NCI-H2107 treated with DMSO at 0.1 percent for 48 hours (cell line): ENCODE results near the gene TRIP13.
A peak's percentile ranks its signal among the peaks of the same experiment; 100 is the strongest.
"Not testable (repeated sequence)": the region's sequence is repeated elsewhere in the genome, so short reads cannot be mapped to it uniquely, and the experiment has no call there.

Source experiments
- DNase-seq: peaks from one replicate; lab custom pipeline; 2025; ENCODE audit not compliant: unreplicated experiment; lab: John Stamatoyannopoulos, UW

Gene TRIP13

DNA sequence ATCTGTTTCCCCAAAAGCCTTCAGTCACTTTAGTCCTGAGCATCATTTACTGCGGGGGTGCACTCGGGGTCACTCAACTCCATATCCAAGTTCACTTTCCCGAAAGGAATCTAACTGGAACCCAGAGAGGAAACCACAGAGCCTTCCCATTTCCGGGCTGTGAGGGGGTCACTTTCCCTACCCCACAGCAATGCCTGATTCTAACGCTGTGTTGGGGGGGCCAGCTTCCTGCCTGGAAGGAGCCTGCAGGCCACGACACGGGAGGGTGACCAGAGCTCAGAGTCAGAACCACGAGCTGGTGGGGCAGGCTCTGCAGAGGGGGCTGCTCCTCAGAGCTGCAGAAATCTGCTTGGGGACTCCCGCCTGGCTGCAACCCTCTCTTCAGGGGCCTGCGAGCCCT lies 20.4 kb upstream of the TRIP13 start:
- no peak for DNase-seq

DNA sequence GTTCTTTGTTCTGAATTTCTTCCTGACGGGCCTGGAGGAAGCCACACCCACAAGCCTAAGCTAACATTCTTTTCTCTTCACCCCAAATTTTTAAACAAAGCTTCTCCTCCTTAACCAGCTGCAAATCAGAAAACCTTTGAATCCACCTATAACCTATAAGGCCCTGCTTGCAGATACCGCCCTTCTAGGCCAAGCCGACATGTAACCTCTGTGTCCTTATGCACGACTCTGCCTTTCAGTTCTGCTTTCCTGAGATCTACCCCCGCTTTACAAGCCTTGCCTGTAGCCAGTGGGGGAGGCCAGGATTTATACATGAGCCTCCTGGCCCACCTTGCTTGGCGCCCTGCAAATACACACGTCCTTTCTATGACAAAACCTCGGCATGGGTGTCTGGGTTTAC lies 19.4 kb upstream of the TRIP13 start:
- DNase-seq, result no peak

DNA sequence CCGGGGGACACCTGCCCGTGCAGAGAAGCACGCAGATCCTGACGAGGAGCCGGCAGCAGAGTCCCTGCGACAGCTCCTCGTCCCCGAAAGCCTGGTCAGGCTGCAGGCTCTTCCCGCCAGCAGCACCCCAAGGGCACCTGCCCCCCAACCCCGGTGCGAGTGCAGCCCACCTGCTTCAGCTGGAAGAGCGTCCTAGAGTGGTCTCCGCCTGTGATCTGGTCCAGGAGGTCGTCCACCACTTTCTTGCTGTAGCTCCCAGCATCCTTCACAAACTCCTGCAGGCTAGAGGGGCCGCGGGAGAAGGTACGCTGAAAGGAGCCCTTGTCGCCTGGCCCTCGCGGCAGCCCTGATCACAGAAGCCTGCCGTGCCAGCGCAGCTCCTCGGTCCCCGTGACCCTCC lies 16.8 kb upstream of the TRIP13 start:
- DNase-seq, result no peak

DNA sequence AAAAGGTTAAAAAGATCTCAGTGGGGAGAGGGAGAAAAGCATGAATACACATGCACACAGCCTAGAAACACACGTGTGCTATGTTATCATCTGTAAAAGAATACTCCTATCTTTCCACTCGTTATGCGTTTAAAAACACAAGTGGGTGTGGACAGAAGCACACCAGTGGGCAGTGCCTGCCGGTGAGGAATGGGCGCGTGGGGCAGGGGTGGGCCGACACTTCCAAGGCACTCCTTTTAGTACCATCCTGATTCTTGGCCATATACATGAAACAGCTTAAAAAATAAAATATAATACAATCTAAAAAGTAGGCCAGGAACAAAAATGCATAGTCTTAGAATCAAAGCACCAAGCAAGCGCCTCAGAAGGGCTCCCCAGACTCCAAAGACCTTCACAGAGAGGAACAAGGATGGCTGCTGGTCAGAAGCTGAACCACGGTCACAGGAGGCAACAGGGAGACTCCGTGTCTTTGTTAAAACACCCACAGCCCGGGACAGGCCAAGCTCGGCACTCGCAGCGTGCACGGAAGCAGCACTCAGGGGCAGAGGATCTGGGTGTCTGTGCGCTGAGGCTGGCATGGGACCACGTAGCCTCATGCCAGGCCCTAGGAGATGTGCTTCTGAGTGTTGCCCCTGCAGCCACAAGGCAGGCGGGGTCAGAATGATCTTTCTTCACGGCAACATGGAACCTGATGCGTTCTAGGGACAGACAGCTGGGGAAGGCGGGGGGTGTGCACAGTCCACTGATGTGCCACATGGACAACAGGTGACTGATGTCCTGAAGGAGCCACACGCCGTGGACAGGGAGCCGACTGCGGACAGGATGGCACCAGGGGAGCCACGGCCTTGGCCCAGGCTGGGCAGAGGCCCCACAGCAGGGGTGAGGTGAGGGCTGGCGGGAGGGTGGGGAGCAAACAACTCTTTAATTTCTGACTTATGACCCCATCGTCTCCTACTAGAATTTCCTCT lies 16.0 kb upstream of the TRIP13 start:
- DNase-seq, result no peak

DNA sequence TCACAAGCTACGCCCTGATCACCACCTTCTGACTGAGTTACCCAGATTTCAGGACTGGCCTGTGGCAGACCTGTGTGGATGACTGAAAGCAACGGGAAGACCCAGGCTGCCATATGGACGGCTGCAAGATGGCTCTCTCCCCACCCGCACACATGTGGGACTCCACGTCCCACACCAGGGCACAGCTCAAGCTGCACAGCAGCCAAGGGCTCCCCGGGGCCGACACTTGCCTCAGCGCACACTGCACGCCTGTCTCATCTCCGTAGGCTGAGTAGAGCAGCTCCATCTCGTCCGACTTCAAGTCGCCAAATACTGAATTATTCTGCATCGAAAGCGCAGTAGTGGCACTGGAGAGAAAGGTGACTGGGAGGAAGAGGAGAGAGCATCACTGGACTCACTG lies 14.6 kb upstream of the TRIP13 start:
- no peak for DNase-seq

DNA sequence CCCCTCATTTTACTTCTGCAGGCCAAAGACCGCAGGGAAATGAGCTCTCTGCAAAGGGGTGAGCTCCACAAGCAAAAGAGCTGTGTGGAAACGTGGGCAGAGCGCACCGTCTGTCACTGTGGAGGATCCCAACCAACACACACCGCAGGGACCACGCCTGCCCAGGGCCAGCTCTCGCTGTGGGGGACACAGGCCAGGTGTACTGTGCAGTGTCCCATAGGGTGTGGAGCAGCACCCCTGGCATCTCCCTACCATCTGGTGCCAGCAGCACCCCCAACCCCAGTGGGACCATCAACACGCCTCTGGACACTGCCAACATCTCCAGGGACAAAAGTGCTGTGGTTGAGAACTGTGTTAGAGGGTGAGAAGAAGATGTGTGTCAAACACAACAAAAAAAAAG lies 14.0 kb upstream of the TRIP13 start:
- DNase-seq, result not testable (repeated sequence)

DNA sequence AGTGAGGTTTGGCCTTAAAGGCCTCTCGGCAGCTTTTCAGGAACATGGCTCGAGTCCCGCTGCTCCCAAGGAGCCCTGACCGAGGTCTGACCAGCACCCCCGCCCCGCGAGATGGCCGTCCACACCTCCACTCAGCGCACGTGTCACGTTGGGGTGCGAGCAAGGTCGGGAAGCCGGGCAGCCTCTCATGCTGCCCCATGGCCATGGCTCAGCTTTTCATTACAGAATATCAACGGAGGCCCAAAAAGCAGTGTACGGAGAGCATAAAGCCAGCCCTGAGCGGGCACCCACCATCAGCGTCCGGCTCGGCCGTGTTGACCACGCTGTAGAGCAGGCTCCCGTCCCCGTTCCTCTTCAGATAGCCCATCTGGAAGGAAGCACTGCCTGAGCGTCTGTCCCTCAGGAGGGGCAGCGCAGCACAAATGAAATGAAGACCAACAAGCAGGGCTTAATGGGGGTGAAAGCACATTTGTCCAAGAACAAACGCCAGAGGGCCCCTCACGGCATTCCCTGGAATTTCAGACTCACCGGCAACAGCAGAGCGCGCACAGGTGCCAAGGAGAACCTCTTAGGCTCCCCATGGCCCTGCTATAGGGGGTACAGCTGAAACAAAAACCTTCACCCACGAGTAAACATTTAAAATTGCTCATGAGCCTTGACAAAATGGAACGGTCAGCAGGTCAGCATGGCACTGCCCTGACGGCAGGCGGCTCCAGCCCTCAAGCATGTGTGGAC lies 11.7 kb upstream of the TRIP13 start:
- no peak for DNase-seq

DNA sequence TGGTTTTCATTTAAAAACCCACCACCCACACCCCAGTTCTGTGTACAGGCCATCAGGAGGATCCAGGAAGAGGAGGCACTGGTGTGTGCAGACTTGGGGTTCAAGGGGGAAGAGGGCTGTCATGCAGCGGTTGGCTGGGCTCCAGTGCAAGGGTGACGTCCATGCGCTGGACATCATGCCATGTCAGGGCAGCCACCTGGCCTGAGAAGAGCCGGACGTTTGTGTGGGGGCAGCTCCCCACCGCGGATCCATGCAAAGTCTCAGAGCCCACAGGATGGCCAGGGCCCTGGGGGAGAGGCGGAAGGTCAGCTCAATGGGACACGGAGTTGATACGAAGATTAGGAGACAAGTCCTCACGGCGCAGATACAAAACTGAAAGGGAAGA lies 11.1 kb upstream of the TRIP13 start:
- no peak for DNase-seq

DNA sequence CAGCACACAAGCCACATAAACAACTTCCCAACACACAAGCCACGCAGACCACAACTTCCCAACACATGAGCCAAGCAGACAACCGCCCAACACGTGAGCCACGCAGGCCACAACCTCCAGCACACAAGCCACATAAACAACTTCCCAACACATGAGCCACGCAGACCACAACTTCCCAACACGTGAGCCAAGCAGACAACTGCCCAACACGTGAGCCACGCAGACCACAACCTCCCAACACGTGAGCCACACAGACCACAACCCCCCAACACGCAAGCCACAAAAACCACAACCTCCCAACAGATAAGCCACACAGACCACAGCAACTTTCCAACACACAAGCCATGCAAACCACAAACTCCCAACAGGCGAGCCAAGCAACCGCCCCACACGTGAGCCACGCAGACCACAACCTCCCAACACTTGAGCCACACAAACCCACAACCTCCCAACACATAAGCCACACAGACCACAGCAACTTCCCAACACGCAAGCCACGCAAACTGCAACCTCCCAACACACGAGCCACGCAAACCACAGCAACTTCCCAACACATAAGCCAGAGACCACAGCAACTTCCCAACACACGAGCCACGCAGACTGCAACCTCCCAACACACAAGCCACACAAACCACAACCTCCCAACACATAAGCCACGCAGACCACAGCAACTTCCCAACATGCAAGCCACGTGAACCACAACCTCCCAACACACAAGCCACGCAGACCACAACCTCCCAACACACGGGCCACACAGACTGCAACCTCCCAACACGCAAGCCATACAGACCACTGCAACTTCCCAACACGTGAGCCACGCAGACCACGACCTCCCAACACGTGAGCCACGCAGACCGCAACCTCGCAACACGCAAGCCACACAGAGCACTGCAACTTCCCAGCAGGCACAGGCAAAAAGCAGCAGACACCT lies 10.2 kb upstream of the TRIP13 start:
- DNase-seq, result no peak

DNA sequence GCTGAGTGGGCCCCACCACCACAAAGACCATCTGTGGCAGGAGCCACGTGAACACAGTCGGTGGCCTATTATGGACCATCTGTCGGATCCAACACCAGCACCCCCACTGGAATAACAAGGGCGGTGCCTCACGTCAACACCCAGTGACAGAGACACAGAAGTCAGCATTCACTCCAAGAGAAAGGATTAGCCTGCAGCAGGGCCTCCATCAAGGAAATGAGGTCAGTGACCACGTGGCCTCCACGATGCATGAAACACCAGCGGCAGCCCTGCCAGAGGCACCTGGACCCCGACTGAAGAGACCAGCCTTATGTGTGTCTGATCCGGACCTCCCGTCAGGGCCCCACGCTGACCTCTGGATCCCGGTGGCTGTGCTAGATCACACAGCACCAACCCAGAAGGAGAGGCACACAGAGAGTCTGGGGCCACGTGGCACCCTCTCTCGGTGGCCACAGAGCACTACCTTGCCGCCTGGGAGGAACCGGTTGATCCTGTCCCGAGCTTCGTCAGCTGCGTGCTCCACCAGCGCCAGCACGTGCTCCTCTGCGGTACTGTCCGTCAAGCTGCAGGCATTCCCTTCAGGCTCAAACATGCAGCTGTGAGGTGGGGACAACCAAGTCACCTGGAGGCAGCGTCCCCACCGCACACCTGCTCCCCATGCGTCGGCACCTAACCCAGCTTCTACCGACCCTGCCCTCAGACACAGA lies 9.1 kb upstream of the TRIP13 start:
- no peak for DNase-seq

DNA sequence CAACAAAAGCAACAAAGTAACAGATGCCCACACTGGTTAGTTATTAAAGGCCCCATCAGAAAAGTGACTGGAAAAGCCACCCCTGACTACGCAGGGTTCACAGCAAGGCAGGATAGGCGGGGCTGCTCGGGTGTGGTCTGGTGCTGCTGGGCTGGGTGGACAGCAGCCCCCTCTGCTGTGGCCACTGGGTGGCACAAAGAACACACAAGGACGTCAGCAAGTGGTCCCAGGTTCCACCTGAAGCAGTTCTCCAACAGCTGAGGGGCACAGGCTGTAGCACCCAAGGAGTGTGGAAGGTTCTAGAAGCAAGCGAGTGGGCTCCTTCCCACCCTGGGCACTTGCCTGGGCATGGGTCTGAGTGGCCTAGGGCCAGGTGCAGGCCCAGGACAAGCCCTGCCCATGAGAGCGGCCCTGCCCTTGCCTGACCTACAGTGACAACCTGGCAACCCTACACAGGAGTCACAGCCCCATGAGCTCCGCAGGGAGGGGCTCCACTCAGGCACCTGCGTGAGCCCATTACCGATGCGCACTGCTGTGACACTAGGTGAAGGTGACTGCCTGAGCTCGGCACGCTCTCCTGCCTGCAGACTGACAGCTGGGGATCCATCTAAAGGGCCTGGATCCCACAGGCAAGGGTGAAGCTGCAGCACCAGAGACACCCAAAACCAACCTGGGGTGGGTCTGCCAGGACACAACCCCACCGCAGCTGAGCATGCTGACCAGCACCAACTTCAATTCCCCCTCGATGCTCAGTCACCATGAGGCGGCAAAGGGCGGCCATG lies 8.1 kb upstream of the TRIP13 start:
- no peak for DNase-seq

DNA sequence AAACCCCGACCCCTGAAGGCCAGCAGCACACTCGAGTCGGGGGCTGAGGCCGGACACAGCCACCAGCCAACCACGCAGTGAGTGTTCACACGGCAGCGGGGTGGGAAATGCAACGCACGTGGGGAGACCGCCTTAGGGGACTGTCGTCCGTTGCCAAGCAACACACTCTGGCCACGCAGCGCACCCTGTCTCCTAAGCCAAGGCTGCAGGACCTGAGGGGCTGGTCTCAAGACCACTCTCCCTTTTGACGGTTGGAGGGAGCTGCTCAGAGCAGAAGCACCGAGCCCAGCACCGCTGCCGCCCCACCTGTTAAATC lies 7.6 kb upstream of the TRIP13 start:
- DNase-seq, result no peak

DNA sequence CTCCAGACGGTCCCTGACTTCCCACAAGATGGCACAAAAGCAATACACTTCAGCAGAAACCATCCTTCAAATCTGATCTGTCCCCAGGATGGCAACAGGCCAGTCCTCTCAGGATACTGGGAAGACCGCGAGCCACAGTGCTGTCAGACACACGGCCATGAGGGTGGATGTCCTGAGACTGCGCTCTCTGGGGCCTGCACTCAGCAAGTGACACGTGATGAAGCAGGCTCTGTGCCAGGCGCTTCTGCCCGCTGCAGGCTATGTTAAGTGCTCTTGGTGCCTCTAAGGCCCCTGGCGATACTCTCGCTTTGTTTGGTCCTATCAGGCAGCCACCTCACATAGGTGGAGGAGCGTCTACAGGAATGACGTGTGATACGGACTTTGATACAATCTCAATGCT lies 7.2 kb upstream of the TRIP13 start:
- peak; percentile 80 for DNase-seq

DNA sequence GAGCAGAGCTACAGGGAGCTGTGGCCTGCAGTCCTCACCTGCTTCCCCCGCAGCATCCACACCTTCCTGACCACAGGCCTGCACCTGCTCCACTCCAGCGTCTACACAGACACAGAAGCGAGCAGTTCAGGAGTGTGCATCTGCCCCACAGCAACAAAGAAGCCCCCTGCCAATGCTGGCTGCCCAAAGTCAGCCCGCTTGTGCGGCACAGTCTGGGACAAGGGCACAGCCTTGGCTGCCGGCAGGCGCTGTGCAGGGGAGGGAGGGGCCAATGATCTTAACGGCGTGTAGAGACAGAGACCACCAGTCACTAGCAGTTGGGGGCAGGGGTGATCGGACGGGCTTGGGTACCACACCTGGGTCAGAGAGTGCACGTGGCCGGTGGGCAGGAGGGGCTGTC lies 6.6 kb upstream of the TRIP13 start:
- DNase-seq, result peak; percentile 72

DNA sequence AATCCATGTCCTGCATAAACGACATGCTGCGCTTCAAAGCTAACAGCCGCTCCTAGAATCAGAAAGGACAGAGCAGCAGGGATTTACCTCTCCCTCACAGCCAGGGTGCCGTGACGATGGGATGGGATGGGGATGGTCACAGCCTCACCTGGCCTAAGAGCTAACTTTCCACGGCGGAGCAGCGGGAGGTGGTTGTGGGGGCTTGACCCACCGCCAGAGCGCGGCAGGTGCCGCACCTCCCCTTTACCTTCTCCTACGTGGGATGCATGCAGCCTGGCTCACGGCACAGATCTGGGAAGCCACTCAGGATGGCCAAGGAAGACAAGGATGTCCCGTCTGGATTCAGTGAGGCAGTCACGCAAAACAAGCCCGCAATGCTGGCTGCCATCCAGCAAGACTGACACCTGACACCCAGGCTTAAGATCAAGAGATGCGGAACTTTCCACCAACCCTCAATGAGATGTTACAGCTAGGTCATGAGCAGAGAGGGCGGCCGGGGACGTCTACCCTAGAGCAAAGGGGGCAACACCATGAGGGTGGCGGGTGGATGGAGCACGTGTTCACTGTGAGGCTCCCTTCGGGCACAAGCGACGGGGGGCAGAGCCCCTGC lies 5.9 kb upstream of the TRIP13 start:
- no peak for DNase-seq

DNA sequence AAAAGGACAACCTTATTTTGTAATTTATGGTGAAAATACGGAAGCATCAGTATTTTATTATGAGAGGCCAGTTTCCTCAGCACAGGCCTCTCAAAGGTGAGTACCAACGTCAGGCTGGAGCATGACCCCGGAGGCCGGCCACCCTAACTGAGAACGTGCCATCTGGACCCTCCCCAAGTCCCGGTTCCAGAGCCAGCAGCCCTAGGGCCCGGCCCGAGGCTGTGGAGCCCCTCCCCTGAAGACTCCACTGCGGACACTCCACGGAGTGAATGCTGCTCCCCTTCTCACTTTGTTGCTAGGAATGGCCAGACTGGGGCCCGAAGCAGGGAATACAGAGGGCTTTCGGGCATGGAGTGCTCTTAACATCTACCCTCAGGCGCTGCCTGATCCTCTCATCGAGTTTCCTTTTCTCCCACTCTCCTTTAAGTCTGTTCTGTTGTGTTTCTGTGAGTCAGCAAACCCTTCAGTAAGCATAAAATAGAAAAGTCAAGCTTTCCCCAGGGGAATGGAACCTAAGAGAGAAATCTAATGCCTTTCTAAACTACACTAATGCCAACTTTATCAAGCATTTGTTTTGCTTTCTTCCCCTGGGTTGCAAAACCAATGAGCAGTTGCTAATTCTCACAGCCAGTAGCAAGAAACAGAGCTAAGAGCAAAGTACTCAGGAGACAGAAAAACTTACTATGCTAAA lies 4.6 kb upstream of the TRIP13 start:
- peak; percentile 10 for DNase-seq

DNA sequence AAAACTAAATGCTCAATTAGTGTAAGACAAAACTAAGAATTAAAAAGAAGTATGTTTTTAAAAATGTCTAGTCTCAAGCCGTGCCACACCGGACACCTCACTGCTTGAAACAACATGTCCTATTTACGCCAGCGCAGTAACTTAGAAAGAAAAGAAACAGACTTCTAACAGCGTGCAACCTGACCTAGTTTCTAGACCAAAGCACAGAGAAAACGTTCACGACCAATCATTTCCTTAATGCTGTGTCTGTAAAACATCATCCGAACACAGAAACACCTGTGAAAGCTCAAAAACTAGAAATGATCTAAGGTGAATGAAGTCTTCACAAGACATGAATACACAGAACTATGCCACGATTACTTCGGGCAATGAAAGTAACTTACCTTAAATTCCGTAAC lies 4.0 kb upstream of the TRIP13 start:
- DNase-seq, result no peak

DNA sequence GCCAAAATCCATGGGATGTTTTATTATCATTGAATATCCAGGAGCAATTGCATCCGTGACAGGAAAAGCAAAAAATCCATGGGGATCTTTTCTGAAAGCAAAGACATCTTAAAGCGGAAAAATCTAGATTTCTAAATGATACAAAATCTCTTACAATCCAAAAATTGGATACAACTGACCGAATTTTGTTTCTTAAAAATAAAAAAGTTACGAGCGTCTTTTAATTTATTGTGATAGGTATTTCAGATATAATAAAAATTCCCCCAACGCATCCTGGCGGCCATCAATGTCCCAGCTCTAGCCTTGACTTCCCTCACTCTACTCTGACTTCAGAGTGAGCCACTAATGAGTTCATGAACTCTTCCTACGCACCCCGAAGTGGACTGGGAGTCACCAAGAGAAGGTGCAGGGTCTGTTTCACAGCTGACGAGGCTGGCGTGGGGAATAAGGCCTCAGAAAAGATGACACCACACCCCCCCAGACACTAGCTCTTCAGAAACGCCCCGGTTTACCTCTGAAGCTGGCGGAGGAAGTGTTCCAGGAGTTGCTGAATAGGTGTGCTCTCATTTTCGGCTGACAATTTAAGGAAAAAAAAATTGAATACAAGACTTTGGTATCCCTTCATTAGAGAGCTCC lies 3.5 kb upstream of the TRIP13 start:
- no peak for DNase-seq
